Renal cortex interstitium (tissue), 11 donors: ENCODE data around the gene HDAC3. TPM values are rescaled to one million over a fixed set of nuclear protein-coding genes. Genes with fewer than 3 reads are reported as not detected.
A peak's percentile ranks its signal among the peaks of the same experiment; 100 is the strongest.

Experiments used
- DNase-seq, 11 donors: peaks; one replicate each; pipeline ENCODE4 v3.0.0-alpha.2; 2013; ENCODE audit warnings: low read depth in 9 of 11, low spot score in 4 of 11; ENCODE audit errors: extremely low read depth in 1 of 11
- polyA plus RNA-seq, 3 donors: library from polyadenylated mRNA; unstranded; fragments of 120-200 nt; gene quantifications; one replicate each; pipeline ENCODE4 v1.2.1, GENCODE V29; 2013; ENCODE audit not compliant: insufficient read length in 3 of 3

Gene HDAC3
- polyA plus RNA-seq, 3 donors, result 98.8 to 111 (median 99.0) TPM

DNA sequence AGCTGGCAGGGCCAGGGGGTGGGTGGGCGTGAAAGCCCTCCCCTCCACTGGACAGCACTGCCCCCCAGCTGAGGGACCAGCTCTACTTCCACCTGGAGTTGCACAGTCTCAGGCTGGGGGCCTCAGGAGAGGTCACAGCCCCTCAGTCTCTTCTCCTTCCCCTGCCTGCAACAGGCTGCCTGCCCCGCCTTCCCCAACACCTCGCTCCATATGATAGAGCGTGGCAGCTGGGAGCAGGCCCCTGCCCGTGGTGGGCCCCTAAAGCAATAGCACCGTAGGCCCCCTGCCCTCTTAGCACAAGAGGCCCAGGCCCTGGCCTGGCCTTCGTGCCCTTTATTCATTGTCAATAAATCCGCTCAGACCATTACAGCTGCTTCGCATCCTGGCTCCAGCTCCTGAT, 4.0 kb upstream of the HDAC3 start:
- no peak for DNase-seq

DNA sequence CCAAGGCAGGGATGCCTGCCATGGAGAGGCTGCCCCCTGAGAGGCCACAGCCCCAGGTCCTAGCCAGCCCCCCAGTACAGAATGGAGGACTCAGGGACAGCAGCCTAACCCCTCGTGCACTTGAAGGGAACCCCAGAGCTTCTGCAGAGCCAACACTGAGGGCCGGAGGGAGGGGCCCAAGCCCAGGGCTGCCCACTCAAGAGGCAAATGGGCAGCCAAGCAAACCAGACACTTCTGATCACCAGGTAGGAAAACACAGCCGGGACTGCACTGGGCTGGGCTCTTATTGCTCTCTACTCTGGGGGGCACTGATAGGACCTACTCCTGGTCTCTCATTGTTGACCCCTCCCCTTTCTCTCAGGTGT, 3.4 kb upstream of the HDAC3 start:
- DNase-seq, result no peak

DNA sequence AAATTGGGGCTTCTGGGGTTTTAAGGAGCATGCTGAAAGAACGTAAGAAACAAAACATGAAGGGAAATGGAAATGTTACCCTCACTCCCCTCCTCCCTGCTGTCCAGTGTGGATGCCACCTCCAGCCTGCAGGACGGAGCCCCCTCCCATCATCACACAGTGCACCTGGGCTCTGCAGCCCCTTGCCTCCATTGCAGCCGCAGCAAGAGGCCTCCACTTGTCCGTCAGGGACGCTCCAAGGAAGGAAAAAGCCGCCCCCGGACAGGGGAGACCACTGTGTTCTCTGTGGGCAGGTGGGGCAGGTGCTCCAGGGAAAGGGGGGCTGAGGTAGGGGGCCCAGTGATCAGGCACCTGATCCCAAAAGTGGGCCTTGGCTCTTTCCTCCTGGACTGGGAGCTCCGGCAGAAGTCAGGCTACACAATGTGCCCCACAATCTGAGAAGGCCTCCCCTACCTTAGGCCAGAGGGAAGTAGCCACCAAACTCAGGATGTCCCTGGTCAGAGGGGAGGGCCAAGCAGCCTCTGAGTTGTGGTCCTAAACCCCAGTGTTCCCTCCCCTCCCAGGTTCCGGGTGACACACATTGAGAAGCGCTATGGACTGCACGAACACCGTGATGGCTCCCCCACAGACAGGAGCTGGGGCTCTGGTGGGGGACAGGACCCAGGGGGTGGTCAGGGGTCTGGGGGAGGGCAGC, 2.9 kb upstream of the HDAC3 start:
- DNase-seq, result no peak

DNA sequence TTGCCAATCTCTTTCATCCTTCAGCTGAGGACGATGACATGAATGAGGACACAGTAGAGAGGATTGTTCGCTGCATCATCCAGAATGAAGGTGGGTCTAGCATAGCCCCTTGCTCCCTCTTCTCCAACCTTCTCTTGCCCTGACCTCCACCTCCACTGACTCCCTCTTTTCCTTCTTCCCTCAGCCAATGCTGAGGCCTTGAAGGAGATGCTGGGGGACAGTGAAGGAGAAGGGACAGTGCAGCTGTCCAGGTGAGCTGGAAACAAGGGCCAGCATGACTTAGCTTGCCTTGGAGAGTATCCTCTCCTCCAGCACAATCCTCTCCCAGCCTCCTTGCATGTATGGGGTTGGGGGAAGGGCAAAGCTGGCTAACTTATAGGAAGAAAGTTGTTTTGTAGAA, 2.1 kb upstream of the HDAC3 start:
- DNase-seq, result no peak

DNA sequence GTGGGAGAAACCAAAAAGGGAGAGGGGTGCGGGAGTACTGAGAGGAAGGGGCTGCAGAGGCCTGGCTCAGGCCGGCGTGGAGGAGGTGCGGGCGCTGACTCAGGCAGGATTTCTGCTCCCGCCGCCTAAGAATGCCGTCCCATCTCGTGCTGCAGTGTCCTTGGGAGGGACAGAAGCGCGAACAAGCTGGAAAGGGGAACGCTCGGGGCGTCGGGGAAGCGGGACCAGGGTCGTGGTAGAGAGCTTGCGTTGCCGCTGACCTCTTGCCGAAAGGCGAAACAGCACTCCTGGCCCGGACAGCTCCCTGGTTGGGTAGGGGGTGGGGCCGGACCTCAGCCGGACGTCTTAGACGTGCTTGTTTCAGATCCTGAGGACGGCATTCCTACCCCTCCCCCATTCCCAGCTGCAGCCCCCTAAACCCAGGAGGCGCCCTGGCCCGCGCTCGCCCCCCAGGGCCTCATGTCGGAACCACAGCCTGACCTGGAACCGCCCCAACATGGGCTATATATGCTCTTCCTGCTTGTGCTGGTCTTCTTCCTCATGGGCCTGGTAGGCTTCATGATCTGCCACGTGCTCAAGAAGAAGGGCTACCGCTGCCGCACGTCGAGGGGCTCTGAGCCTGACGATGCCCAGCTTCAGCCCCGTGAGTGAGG, 1.2 kb upstream of the HDAC3 start:
- DNase-seq, result peak in 5 of 11 donors; percentile 7 to 52 (median 36)

DNA sequence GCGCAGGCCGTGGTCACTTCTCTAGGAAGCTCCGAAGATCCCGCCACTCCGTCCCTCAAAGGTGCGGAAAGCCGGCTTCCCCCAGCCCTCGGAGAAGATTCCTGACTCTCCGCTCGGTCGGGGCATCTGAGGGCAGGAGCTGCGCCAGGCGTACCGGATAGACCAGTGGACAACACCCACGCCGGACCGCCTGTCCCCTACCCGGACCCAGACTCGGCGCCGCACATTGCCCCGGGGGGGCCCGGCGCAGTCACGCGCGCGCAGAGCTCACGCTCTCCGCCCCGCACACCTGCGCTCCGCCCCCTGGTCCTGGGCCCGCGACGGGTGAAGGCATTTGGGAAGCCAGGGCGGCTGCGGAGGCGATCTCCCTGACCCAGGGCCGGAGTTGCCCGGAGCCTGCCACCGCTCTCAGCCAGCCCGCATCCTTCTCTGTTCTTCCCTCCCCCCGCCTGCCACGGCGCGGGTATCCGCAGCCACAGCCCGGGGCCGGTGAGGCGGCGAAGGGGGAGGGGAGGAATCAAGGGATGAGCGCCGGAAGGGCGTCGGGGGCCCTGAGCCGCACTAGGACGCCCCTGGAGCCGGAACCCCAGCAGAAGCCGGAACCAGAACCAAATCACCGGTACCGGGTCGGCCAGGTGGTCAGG, 596 bp upstream of the HDAC3 start:
- peak in 1 of 11 donors; percentile 2 for DNase-seq

DNA sequence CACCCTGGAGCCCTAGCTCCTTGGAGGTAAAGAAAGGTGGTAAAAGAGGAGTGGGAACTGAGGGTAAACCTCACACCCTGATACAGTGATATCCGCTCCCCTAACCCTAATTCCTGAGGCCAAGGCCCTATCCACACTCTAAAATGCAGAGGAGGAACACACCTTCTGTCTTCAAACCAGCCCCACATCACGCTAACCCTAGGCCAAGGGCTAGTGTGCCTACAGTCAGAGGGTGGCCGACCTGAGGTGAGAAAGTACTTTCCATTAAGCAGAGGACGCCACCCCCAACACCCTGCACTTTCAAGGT, 590 bp downstream of the HDAC3 start:
- no peak for DNase-seq

DNA sequence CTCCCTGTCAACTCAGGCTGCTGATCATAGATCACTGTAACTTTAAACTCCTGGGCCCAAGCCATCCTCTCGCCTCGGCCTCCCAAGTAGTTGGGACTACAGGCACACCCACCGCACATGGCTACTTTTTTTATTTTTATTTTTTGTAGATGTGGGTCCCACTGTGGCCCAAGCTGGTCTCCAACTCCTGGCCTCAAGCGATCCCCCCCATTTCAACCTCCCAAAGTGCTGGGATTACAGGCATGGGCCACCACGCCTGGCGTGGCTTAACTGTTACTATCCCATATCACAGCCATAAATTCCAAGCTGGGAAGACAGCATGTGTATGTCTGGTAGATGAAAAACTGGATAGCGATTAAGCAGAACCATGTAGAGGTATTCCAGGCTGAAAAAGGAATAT, 1.0 kb downstream of the HDAC3 start:
- DNase-seq, result no peak

DNA sequence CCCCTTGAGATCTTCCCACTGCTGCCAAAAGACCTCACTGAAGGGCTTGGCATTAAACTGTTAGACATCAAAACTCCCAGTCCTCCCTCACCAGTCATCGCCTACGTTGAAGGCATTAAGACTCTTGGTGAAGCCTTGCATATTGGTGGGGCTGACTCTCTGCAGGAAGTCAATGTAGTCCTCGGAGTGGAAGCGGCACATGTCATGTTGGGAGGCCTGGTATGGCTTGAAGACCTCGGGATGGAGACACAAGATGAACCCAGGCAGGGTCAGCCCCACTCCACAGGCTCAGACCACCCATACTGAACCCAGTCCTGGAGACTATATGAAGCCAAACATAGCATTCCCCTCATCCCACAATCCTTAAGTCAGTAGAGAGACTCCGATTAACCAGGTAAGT, 1.9 kb downstream of the HDAC3 start:
- DNase-seq, result no peak

DNA sequence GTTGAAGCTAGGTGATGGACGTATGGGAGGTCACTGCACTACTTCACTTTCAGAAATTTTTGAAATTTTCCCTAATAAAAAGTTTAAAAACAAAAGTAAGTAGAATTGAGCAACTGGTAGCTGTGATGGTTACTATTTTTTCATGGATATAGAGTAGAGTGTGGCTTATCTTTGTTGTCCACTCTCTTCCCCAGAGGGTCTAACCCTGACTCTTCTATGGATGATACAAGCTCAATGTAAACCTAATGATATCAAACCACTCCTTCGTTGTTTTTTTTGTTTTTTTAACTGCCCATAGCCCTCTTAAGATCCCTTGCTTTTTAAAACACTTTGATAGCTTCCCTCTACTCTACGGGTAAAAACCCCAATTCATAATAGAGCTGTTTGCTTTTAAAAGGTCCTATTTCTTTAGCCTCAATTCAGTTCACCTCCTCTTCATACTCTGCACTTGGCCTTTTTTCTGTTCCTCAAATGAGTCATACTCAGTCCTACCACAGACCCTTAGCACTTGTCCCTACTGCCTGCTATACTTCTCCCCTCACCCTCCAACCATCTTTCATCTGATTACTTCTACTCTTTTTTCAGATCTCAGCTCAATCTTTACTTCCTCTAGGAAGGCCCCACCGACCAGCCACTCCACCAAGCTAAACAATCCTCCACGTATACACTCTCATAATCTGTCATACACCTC, 2.6 kb downstream of the HDAC3 start:
- no peak for DNase-seq

DNA sequence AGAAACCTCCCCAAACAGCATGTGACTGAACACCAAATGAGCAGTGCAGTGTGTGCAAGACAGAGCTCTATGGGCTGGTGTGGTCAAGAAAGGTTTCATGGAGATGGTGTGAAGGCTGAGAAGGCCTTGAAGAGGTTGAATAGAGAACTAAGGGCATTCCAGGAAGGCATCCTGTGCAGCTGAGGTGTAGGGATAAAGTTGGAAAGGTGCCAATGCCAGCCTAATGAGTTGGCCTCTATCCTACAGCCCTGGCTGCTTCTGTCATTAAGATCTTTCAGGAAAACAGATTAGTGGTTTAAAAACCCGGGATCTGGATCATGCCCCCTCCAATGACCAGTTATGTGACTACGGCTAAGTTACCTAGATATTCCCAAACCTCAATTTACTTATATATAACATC, 4.0 kb downstream of the HDAC3 start:
- DNase-seq, result no peak

DNA sequence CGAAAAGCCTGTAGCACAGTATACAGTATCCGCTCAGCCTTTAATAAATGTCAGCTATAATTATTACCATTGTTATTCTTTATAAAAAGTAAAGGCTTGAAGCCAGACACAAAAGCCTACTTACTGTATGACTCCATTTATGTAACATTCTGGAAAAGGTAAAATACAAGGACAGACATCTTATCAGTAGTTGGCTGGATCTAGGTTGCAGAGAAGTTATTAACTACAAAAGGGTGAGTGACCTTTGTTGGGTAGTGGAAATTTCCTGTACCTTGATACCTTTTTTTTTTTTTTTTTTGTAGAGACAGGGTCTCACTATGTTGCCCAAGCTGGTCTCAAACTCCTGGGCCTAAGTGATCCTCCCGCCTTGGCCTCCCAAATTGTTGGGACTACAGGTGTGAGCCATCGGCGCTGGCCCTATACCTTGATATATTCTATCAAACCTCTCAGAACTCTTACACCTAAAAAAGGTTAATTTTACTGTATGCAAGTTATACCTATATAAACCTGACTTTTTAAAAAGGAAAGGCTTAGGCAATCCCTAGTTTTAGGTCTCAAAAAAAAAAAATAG, 6.0 kb downstream of the HDAC3 start:
- no peak for DNase-seq

DNA sequence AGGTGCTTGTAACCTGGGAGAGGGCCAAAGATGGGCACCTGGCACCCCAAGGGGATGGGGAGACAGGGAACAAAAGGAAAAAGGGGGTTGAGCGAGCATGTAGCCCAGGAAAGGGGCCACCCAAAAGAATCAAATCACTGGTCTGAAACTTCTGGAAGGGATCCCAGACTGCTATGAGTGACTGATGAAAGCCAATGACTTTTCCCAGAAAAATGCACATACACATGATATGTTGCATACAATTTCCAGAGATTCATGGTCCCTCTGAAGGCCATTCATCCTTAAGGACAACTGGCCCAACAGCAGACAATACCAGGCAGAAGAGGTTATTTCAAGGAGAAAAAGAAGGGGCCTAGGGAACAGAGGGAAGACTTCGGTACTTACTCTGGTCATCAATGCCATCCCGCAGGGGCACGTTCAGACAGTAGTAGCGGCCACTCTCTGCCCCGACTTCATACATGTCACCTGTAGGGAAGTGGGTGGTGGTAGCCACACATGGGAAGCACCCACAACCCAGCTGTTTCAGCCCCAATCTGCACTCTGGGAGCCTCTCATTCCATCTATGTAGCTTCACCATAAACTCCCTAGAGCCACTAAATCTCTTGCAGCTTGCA, 8.4 kb downstream of the HDAC3 start:
- DNase-seq, result no peak

DNA sequence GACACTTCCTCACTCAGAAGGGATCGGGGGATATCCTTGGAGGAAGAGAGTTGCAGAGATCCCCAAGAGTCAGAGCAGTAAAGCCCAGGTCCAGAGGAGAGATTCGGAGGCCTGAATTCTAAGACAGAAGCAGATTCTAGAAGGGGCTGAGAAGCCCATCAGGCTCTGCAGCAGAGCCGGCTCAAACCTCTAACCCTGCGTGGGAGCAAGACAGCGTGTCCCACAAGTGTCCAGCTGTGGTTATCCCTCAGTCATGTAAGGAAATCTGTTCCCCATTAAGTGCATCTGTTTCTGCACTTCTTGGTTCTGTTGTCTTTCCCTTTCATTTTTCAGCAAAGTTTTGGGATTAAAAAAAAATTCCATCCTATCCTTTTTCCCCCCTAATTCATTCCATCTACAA, 13.0 kb downstream of the HDAC3 start:
- no peak for DNase-seq

DNA sequence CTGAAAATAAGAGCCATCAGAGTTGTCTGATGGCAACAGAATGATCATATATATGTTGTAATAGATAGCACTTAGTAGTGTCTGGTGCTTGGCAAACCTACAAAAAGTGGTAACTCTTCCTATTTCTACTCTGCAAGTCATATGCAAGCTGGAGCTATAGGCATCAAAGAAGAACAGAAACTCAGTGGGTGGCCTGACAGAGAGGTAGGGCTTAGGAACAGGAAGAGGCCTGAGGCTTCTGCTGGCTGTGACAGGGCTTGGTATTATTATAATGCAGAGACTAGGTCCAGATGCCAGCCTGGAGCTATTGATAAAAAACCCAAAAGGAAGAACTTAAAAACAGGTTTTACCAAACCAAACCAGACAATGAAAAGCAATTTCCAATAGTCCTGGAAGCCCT, 13.5 kb downstream of the HDAC3 start:
- no peak for DNase-seq

DNA sequence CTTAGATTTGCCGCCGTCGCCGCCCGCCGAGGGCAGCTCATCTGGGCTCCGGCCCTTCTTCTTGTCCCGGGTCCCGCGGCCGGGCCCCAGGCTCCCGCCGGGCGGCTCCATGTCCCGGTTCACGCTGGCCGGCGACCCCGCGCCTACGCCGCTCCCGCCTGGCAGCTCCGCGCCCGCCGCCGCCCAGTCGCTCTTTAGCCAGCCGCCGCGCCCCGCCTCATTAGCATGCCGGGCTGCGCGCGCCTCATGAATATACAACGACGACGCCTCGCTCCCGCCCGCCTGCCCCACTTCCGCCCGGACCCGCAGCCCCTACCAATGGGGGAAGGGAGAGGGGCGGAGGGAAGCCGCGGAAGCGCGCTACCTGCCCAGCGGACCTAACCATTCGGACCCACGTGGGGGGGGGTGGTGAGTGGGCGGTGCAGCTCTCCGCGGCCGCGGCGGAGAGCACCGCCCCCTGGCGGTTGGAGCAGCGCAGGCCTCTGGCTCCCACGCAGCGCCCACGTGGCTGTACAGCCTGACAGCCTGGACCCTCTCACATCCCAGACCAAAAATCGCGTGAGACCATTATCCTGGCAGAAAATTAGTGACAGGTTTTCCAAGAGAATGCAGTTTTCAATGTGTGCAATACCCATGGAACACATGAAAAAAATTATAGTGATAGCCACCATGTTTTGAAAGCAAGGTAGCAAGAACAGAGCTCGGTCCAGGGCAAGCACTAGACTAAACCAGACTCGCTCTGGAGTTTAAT, 17.7 kb downstream of the HDAC3 start, which contains the start of gene DIAPH1:
Gene DIAPH1 (minus strand): TSS at position 197 of the 751 bp plus-strand sequence. CDS start 86 bp downstream, at position 111.
- peak; percentile 79 to 97 (median 94) for DNase-seq

DNA sequence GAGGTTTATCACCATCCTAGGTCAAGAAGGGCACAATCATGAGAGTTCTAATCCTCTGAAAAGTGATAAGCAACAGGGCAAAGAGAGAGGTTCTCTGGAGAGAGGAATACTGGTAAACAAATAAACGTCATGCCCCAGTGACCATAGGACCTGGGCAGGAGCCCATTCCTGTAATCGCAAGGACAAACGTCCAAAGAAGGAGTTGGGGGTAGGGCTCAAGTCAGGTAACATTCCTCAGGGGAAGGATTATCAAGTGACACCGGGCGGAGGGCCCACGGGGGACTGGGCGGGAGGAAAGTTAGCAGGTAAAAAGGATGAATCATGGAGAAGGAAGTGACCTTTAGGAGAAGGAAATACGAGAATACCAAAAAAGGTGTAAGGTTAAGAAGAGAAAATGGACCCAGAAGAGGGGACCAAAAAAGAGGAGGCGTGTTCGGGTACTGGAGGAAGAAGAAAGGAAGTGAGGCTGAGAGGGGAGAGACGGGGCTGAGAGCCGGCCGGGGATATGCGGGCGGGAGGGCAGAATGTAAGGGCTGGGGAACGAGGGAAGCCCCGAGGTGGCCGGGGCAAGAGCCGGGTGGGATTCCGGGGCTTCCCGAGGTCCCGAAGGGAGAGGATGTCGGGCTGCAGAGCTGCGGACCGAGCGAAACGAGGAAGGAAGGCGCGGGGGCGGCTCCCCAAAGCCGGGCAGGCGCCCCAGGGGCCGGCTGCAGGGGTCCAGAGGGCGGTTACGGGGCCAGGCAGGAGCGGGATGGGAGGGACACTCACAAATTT, 18.4 kb downstream of the HDAC3 start:
- DNase-seq, result peak in 3 of 11 donors; percentile 45 to 60 (median 56)

DNA sequence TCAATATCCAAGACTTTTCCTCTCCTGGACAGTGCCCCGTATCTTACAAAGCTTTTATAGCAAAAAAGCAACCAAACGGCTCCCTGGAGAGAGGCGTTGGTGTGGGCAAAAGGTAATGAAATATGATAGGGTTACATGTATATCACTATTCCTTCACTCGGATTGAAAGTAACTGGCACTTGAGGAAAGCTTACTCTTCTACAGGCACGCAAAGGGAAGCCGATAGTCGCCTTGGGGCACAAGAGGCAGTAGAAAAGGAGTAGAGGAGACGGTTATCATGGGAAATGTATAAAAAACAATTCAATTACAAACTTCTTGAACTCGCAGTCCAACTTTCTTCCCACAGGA, 19.0 kb downstream of the HDAC3 start:
- no peak for DNase-seq
